ENCODE data around the gene VAPB.

VAPB gene

DNA sequence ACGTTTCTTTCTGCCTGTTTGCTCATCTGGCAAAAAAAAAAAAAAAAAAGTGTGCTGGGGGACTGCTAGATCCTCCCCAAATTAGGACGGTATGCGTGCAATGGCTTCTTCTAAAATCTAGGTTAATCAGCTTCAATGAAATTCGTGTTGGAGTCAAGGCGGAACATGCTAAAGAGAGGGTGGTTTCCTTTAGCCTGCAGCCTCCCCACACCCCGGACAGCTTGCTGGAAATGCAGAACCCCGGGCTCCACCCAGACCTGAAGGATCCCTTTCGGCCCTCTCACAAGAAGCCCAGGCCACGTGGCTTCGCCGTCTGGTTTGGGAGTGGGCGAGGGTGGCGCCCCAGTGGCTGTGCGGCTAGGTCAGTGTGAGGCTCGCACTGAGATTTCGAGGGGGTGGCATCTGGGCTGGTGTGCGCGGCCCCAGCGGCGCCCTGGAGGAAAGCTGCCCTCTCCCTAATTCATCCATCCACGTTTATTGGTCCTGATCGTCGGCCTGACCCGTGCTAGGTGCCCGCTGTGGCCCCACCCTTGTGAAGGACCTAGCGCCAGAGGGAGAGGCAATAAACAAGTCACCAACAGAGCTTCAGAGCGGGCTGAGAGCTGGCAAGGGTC, 77.2 kb downstream of the VAPB start:
- no peak for DNase-seq

DNA sequence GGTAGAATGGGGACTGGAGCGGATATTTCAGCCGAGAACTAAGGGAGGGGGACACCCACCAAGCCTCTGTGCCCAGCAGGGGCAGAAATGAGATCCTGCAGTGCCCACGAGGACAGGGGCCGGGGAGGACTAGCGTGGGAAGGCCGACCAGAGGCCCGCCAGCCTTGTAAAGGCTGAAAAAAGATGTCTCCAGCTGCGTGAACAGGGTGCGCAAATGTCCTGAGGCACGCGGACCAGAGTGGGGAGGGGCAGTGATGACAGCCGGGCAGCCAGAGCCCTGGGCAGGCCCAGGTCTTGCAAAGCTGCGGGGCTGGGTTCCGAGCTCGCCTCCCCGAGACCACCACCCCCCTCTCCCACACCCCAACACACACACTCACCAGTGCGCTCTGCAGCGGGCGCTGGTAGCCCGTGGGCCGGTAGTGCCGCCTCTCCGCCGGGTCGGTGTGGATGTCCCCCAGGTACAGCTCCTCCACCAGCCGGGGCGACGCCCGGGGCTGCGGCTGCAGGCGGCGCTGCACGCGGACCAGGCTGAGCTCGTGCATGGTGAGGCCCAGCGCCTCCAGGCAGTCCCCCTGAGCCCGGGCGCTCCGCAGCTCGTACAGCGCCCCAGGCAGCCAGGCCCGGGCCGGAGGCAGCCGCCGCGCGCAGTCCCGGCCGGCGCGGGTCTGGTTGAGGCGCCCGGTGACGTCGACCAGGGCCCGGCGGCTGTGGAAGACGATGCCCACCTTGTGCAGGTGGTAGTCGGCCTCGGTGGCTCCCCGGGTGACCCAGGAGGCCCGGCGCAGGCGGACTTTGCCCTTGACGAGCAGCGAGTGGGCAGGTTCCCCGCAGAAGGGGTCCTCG, 77.9 kb downstream of the VAPB start:
- no peak for DNase-seq

DNA sequence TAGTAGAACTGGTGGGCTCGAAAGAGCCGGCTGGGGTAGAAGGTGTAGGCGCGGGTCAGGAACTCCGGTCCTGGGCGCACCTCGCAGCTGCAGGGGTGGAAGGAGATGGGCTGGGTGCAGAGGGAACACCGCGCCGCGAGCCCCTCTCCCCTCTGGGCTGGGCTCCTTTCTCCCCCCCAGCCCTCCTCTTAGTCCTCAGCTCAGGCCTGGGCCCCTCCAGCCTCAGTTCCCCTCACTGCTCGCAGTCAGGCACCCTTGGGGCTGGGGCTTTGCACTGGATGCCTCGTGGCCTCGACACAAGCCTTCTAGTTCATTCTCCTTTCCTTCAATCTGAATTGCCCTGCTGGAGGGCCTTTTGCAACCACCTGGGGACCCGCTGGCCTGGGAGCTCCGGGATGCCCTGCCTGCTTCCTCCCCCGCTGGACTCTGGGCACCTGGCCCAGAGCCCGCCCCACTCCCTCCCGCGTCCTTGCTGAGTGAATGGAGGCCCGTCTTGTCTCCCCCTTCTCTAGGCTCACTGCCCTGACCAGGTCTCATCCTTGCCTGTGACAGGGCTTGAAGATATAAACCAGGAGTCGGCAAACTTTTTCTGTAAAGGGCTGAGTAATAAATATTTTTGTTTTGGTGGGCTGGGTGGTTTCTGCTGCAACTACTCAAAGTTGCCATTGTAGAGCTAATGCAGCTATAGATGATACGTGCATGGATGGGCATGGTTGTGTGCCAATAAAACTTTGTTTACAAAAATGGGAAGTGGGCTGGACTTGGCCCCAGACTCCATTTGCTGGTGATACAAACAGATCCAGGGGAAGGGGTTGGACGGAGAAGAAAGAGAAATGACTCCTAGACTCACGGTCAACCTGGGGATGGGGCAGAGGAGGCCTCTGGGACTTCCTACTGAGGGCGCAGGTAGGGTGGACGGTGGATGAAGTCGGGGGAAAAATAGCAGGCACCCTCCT, 78.8 kb downstream of the VAPB start:
- no peak for DNase-seq

DNA sequence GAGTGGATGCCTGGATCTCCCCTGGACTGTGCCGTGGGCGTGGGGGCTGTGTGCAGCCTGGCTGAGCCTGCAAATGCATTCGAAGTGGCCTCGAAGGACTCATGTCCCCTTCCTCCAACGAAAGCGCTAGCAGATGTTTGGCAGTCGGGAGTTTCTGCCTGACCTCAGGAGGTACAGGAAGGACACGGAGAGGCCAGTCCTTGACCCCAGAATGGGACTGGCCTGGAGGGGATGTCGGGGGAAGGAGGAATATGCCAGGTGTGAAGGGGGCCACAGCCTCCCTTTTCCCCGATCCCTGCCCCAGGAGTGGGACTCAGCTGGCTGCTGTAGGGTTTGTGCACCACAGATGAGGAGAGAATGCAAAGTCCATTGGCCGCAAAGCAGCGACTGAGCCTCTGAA, 80.6 kb downstream of the VAPB start:
- no peak for DNase-seq

DNA sequence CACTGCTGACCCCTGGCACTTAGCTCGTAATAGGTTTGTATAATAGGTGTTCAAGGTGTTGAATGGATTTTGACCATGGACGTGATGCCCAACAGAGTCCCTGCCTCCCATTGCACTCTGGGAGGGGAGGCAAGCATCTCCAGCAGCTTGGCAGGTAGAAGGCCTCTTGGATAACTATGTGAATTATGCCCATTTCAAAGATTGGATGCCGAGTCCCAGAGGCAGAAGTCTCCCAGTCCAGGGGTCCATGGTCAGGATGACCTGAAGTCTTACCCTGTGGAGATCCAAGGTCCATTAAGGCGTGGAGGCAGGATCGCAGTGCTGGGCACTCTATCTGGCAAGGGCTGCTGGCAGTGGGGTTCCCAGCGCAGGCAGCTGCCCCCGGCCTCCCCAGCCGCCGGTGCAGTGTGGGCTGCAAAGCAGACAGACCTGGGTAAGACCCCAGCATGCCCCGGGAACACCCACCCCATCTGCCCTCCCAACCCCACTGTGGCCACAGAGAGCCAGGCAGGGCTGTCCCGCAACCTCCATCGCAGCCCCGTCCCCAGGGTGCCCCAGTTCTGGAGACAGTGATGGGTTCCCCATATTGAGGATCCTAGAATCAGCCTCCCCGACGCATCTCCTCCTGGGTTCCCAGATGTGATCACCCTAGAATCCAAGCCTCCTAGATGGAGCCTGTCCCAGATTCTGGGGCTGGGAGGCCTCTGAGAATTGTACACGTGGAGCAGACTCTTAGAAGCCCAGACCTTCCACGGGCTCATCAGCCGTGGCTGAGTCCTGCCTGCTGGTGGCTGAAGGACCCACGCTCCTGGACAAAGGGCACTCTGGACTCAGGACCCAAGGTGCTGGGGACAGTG, 81.5 kb downstream of the VAPB start:
- no peak for DNase-seq

DNA sequence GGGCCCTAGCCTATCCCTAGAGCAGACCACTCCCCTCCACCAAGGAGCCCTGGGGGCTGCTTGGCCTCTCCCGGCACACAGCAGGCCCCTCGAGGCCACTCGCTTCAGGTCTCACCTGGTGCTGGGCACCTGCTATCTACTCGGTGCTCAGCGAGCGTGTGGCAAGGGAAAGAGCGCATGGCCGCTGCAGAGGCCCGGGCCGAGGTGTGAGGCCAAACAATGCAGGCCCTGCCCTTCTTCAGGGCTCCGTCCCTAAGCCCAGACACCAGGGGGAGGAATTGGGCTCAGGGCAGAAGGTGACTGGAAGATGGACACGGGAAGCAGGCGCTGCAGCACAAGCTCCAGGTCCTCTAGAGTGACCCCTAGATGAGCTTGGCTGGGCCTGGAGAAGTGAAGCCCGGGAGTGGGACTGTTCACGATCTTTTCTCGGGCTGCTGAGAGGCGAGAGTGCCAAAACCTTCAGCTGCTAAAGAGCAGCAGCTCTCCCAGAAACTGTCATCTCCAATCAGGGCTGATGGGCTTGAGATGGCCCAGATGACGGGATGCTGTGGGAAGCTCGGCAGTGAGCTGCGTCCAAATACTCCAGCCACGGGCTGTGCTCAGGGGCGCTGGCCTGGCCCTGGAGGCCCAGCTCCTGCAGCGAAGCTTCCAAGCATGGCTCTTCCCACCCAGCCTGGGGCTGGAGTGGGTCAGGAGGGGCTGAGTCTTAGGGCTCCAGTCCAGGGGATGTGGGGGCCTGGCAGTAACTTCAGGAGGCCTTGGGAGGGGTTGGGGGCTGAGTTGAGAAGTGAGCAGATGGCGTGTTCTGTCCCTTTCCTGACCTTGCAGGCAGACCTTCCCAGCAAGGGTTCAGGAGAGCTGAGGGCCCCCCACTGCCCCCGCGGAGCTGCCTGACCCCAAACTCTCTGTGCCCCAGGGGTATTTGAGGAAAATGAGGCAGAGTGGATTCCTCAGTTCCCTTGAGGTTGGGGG, 82.5 kb downstream of the VAPB start:
- no peak for DNase-seq

DNA sequence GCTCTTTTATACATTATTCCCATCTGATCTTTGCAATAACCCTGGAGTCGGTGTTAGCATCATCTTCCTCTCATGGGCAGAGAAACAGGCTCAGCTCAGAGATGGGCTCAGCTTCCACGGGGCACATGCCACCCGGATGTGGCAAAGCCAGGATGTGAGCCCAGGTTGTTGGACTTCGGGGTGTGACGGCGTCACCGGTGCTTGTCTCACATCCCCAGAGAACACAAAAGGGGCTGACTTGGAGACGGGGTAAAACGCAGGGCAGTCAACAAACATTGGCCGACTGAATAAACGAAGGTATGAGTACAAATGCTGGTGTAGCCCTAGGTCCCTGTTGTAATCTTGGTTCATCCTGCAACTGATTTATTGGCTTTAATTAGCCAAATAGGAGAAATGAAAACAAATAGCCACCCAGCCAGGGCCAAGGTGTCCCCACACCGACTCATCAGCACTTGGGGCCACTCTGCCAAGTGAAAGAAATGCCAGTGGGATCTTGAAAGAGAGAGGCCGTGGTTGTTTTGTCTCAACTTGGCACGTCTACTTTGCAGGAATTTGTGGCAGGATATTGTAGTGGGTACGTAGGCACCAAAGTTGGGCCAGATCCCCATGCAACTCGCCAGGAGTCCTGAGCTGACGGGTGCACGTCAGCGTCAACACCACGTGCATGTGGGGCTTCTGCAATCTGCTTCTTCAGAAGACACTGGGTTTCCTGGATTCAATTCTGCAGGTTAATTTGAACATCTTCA, 83.4 kb downstream of the VAPB start:
- DNase-seq: no peak

DNA sequence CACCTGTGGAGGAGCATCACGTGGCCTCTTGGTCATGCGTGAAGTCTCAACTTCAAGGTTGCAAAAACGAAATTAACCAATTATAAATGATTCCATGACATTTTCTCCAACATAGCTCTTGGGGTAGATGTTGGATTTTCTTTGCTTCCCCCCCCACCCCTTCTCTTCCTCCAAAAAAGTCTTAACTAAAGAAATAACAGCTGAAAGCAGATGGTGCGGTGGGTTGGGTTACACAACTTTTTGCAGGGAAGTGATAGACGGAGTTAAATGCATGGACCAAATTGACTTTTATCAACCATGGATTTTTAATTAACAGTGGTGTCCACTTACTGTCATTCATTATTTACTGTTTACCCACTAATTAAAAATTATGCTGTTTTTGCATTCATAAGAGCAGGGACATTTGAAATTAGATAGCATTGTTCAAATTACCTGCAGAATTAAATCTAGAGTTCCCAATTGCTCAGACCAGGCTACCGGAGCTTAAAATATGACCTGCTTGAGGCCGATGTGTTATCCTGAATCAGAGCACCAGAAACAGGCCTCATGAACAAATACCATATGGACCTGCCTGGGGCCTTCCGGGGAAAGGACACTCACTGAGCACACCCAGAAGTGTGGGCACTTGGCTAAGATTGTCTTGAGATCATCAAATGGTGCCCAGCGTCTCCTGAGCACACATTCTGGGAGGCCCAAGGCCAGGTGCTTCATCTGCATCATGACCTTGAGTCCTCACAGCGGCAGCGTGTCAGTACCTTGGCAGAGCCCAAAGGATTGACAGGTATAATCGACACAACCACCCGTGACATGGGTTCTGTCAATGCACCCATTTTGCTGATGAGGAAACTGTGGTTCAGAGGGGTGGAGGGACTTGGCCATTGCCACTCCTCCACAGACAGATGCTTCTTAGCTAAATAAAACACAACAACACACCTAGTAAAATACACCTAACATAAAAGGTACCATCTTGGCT, 84.7 kb downstream of the VAPB start:
- DNase-seq: no peak

DNA sequence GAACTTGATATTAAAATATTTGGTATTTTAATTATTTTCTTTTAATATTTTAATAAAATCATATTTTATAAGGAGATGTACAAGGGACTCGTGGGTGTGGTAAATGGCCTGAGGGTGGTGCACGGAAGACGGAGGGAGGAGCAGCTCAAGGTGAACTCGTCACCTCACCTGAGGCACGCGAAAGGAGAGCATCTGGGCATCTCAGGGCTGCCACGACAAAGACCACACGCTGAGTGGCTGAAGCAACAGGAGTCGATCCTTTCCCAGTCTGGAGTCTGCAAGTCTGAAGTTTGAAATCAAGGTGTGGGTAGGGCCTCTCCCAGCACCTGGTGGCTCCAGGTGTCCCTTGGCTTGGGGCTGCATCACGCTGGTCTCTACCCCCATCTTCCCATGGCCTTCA, 86.4 kb downstream of the VAPB start:
- no peak for DNase-seq

DNA sequence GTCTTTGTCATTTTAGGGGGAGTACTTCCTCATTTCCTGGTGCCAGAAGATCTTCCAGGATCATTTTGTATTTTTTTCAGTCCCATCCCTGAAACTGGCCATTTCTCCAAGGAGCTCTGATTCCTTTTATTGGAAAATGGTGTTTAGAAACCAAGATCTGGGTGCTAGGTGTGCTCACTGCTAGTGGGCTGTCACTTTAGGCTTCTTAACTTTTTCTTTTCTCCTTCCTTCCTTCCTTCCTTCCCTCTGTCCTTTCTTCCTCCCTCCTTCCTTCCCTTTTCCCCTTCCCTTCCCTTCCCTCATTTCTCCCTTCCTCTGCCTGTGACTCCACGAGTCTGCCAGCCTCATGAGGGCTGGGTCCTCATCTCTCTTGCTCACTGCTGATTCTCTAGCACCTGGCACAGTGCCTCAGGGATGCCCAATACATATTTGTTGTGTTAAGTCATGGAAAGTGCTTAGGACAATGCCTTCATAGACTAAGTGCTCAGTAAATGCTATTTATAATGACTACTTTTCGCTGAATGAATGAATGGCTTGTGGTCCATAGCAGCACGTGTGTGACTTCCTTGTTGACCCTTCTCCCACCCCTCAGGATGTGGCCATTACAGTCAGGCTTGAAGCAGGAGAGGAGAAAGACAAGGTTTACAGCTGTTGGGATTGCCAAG, 89.2 kb downstream of the VAPB start:
- DNase-seq: no peak

DNA sequence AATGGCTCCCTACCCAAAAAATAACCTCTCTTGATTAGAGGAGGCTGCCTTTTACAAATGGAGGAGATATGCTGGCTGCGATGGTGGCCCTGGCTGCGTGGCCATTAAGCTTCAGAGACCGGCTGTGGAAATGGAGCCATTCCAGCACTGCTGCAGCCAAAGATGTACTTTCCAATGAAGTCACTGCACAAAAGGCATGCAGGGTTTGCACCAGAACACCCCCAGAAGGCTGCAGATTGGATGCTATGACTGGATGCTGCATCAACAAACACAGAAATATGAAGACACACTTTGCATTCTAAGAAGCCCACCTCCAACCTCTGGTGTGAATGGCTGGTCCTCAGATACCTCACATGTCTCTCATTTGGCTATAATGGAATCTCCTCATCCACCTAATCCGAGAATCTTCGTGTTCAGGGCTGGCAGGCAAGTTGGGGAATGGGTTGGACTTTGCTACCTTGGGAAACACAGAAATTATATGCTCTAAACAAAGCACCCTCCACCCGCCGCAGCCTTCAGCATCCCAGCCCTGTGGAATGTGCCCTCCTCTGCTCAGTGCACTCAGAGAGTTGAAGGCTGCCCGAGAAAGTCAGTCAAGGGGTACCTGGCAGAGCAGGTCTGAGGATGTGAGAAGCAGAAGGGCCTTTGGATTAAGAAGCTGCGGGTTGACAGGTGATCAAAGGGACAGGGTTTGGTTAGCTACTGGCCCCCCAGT, 90.9 kb downstream of the VAPB start:
- DNase-seq: no peak

DNA sequence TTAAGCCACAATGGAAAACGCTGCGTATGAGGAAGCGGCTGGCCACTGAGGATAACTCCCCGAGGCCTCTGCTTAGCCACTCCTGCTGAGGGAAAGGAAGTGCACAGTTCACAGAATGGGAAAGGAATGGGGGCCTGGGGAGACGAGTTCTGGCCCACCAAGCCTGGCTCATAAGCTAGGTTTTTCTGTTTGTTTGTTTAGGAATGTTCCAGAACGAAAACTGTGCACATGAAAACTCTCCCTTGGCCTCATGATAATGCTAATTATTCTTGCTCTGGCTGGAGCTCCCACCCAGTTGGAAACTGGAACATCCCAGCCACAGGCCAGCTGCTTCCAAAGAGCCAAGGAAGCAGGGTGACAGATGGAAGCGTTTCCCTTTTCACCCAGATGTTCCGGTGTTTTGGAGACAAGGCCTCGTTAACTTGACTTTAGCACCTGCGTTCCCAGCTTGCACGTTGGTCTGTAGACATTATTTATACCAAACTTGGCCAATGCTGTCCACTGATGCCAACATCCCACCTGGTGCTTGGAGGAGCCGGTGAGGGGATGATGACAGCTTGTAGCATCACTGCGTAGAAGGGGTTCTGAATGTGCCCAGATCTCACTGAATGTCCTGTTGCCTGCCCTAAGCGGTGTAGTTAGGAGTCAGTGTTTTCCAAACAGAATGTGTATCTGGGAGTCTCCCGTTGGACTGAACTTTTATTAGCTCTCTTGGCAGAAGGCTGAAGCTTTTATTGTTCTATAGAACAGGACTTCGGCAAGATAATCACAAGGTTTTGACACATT, 91.7 kb downstream of the VAPB start:
- DNase-seq: no peak

DNA sequence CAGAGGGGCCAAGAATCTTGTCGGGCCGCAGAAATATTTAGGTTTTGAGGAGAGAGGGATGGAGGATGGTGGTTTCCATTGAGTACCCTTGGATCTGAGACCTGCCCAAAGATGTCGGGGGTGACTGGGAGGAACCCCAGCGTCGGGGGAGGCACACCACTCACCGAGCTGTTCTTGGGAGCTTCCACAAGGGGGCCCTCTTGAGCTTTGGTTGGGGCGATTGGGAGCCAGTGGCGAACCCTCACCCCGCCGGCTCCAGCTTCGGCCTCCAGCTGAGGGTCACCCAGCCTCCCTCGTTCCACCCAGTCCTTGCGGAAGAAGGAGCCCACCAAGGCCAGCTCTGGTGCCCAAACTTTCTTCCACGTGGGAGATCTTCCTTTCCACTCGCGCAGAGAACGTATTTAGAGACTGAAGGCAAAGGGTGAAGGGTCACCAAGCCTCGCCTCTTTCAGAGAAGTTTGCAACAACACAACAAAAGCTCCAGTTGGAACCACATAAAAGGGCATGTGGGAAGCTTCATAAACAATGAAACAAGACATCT, 92.5 kb downstream of the VAPB start:
- DNase-seq: peak; percentile 38

DNA sequence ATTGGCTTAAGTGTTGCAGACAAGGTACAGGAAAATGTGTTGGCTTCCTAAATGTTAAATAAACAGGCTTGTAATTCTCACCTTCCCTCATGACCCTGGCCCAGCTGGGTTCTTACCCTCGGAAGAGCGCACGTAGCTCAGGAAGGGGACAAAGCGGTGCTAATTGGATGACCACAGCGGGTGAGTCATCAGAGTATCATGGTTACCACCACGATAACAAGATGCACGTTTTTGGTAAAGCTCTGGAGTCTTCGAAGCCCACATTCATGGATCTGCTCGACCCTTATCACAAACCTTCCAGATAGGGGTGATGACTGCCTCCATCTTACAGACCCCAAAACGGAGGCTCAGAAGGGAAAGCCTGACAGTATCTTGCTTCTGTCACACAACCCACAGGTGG, 93.4 kb downstream of the VAPB start:
- no peak for DNase-seq

DNA sequence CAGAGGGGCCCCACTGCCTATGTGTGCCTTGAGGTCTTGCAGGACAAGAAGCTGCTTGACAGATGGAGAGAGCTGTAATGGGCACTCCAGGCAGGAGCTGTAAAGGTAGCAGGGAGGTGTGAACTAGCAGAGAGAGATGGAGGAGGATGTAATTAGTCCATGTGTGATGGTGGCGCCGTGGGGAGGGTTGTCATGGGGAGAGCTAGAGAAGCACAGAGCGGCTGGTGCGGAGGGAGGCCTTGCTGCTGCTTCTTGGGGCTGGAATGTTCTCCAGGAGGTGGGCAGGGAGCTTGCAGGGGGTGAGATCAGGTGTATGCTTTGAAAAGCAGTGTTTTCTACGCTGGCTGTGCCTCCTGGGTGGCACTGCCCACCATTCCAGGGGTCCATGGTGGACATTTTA, 94.0 kb downstream of the VAPB start:
- DNase-seq: no peak

DNA sequence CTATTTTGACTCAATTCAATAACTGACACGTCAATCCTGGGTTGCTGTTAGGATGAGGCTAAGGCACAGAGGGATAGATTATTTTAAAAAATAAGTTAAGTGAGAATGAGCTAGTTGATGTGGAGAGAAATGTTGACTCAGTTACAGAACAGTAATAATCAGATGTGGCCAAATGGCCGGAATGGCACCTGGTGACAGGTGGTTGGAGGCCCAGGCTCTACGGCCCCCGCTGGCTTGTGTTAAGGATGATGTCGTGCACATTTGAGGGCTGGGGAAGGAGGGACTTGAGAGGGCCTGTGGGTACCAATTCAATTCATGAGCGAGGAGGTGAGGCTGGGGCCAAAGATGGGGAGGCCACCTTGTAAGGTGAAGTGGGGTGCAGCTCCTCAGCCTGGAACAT, 94.4 kb downstream of the VAPB start:
- DNase-seq: no peak

DNA sequence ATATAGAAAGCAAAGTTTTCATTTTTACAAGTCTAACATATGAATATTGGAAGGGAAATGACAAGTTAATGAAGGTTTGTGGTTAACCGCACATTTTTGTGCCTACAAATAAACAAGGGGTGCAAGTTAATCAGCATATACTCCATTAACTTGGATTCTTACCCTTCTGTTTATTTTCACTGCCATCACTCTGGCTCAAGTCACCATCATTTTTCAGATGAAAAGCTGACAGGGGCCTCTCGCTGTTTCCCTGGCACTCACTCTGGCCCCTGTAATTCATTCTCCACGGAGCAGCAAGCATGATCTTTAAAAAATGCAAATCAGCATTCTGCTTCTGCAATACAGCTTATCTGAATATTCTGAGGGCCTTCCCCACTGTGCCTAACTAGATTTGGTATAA, 96.4 kb downstream of the VAPB start:
- no peak for DNase-seq

Measured in activated T-cell treated with anti-CD3 and anti-CD28 coated beads for 4 hours (primary cell).